Measurements from ENCODE around the gene IRX3. TPM values are rescaled to one million over a fixed set of nuclear protein-coding genes. Genes with fewer than 3 reads are reported as not detected.

The IRX3 gene
- total and polyA plus RNA-seq, 2 of the 8 experiments (the other 6 are each of a cell fraction or from before 2014, with no cell fraction given), result 0.50 to 1.6 TPM

DNA sequence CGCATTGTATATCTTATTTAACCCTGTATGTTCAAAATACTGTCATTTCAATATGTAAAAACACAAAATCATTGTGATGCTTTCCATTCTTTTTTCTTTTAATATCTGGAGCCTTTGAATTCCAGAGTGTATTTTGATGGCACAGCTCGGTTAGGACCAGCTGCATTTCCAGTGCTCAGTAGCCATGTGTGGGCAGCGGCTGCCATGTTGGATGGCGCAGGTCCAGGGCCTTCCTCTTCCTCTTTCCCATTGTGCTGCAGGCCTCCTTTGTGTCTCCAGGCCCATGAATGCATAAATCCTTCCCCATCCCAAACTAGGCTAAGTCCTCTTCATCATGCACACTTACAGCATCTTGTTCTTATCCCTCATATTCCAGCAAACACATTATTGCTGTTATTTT lies 13.0 kb downstream of the IRX3 start:
- WGBS, 2 experiments (ENCODE audit: extremely low coverage in 1 of 2, insufficient coverage in 1 of 2, insufficient read length in 1 of 2, insufficient replicate concordance in 2 of 2, low coverage in 1 of 2, low lambda C conversion rate in 2 of 2, missing lambda C conversion rate in 1 of 2), result 96% methylated on average over 4 of the region's 4 CpGs; no CpG with 5 or more reads in 1 of the 2 experiments
- H3K4me1 ChIP-seq (replicated peaks in 1 of 4; ENCODE audit: control insufficient read depth in 3 of 4, insufficient read depth in 4 of 4, low read length in 3 of 4), result no peaks in the 10 kb centered on the region
- CTCF ChIA-PET (ENCODE audit: partially characterized antibody), result no interaction called here

More for the DNA sequence above, 13.0 kb downstream of the IRX3 start:
- Histone ChIP-seq H3K14ac (ENCODE audit: insufficient read length) (no peak overlapping the region), H3K27ac (ENCODE audit: low read depth, low read length) (no peak overlapping the region), H2AK5ac (ENCODE audit: low read depth, low read length) (no peak overlapping the region), H2AFZ (ENCODE audit: low read length) (no peak overlapping the region), H3K4me3 (ENCODE audit: extremely low read depth in 1 of 4, insufficient read depth in 2 of 4, low read depth in 3 of 4, low read length in 4 of 4) (no peak overlapping the region), H2BK120ac (replicated peaks; ENCODE audit: low read depth, low read length) (no peak overlapping the region), H2BK5ac (ENCODE audit: low read depth, low read length) (no peak overlapping the region), H3K79me2 (ENCODE audit: control insufficient read depth in 1 of 2, insufficient read depth in 2 of 2, low read length in 2 of 2) (no peaks in the 10 kb centered on the region), H4K5ac (ENCODE audit: insufficient read length, low read depth, low read length) (no peak overlapping the region), H3K4ac (replicated peaks; ENCODE audit: insufficient read length, low read depth, low read length) (no peak overlapping the region), H3K27me3 (replicated peaks in 1 of 4; ENCODE audit: control insufficient read depth in 3 of 4, extremely low read depth in 1 of 4, insufficient read depth in 3 of 4, low read length in 3 of 4) (no peaks in the 10 kb centered on the region; a peak in 1 of 7 replicates), H3K23me2 (ENCODE audit: low read depth, low read length) (no peaks in the 10 kb centered on the region), H4K8ac (ENCODE audit: extremely low read depth, insufficient read depth, low read length) (no peak overlapping the region), H3K4me2 (ENCODE audit: insufficient read depth in 1 of 2, low read depth in 2 of 2, low read length in 2 of 2) (no peak overlapping the region), H4K20me1 (replicated peaks in 1 of 2; ENCODE audit: control insufficient read depth in 1 of 2, insufficient read depth in 2 of 2, low read length in 2 of 2) (no peaks in the 10 kb centered on the region), H4K91ac (replicated peaks; ENCODE audit: insufficient read length, low read length) (no peak overlapping the region), H2BK15ac (ENCODE audit: low read length) (no peak overlapping the region), H3K79me1 (ENCODE audit: low read depth, low read length) (no peaks in the 10 kb centered on the region), H3K36me3 (ENCODE audit: control insufficient read depth in 2 of 4, insufficient read depth in 4 of 4, low read length in 3 of 4) (no peaks in the 10 kb centered on the region), H3K9me3 (ENCODE audit: insufficient read depth in 2 of 2, low read depth in 1 of 2, low read length in 1 of 2) (no peaks in the 10 kb centered on the region), H3K56ac (replicated peaks; ENCODE audit: insufficient read length, low read depth, low read length) (no peak overlapping the region), H2BK20ac (ENCODE audit: low read length) (no peak overlapping the region), H3K18ac (ENCODE audit: extremely low read depth, low read length) (no peak overlapping the region), H3K23ac (ENCODE audit: insufficient read length) (no peak overlapping the region), H2BK12ac (ENCODE audit: low read depth, low read length) (no peak overlapping the region), H3K9ac (replicated peaks in 1 of 4; ENCODE audit: extremely low read depth in 1 of 4, low read depth in 3 of 4, low read length in 3 of 4) (no peak overlapping the region)
- FAIRE-seq (no peak), DNase-seq (ENCODE audit: low read depth in 1 of 2, low spot score in 2 of 2) (no peak)
- no peak for TF ChIP-seq YY1 (IDR thresholded peaks at IDR 0.05; ENCODE audit: low read depth, low read length)
- POLR2A ChIA-PET (ENCODE audit: partially characterized antibody), result no interaction called here

All from H1 (cell line).